ENCODE measurements around the gene CRBN. TPM values are rescaled to one million over a fixed set of nuclear protein-coding genes. Genes with fewer than 3 reads are reported as not detected.

The CRBN gene
- total RNA-seq, 4 donors from 2014 or later: 13.3 to 118 (median 44.6) TPM

DNA sequence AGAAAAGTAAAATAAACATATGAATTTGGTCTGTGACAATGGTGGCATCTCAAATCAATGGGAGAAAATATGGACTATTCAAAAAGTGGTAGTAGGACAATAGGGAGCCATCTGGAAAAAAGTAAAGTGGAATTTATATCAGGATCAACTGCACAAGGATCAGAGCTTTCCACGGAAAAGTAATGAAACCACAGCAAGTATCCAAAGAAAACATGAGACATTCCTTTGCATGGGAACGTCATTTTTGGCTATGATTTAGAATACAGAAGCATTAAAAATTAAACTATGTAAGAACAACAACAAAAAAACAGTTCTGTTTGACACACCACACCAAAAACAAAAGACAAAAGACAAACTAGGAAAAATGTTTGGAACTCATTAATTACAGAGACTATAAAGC lies 18.7 kb downstream of the CRBN start:
- WGBS, 2 donors: 72 to 81% methylated on average over 2 of the region's 2 CpGs
- intact Hi-C loops (cut with DNase I): no loop called here
- no peak for DNase-seq

DNA sequence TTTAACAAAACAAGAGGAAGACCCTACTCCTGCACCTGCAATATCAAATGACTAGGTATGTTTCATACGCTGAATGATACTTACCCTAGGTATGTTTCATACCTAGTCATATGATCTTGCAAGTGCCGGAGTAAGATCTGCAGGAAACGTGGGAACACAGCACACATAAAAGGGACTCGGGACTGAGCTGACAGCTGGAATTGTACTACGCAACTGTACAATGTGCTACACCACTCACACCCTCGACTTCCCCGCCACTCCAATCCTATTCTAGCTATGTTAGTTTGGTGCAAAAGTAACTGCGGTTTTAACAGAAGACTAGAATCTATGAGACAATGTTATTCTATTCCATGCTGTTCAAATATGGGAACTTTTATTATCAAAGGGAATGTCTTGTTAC lies 22.0 kb downstream of the CRBN start:
- H3K27me3 ChIP-seq: no peaks in the 10 kb centered on the region
- H3K36me3 ChIP-seq: peaks cover 4 to 100% (median 15%) of the 10 kb centered on the region in 3 donors
- WGBS, 2 donors: 91 to 96% methylated on average over 8 of the region's 8 CpGs
- H3K4me1 ChIP-seq: no peaks in the 10 kb centered on the region
- no peak for DNase-seq
- no peak for TF ChIP-seq CTCF (IDR thresholded peaks at IDR 0.05)
- TF ChIP-seq POLR2A (IDR thresholded peaks at IDR 0.05): no peak
- H3K4me3 ChIP-seq: no peak overlapping the region
- no peak overlapping the region for H3K27ac ChIP-seq
- H3K9me3 ChIP-seq: no peaks in the 10 kb centered on the region
- intact Hi-C loops (cut with DNase I): no loop called here

More for the DNA sequence above, 18.7 kb downstream of the CRBN start:
- no peak overlapping the region for H3K4me3 ChIP-seq
- H3K4me1 ChIP-seq: no peaks in the 10 kb centered on the region
- H3K27me3 ChIP-seq: no peaks in the 10 kb centered on the region
- TF ChIP-seq CTCF (IDR thresholded peaks at IDR 0.05) (no peak), POLR2A (IDR thresholded peaks at IDR 0.05) (no peak)
- no peaks in the 10 kb centered on the region for H3K9me3 ChIP-seq
- peaks cover 0 to 100% (median 5%) of the 10 kb centered on the region in 3 donors for H3K36me3 ChIP-seq
- no peak overlapping the region for H3K27ac ChIP-seq

DNA sequence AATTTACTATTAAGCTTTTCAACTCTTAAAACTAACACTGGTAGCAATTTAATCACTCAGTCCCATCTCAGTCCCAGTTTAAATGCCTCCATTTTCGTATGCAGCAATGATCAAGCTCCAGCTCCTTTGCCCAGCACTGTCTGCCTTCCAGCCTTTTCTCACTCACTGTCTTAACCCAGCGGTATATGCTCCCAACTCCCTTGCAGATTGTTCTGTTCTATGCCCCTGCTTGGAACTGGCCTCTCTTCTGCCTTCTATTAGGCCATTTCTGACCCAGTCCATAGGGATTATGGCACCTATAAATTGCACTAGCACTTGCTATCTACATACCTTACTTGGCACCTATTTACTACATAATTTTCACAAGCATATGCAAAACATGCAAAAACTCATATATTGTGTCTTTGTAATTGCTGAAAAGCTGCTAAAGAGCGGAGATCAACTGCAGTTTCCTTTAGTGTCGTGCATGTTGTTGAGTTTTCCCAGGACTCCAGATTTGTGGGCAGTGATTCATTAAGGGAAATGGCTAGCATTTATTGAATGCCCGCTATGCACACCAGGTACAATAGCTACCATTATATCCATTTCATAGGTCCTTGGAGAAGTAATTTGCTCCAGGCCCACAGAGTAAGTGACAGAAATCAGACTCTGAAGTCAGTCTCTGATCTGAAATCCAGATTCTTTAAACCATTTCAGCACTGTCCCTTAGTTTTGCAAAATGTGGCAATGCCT lies 24.4 kb downstream of the CRBN start:
- no peak overlapping the region for H3K27ac ChIP-seq
- no peaks in the 10 kb centered on the region for H3K27me3 ChIP-seq
- H3K4me3 ChIP-seq: no peak overlapping the region
- WGBS, 2 donors: 91 to 93% methylated on average over 5 of the region's 5 CpGs
- no peak for DNase-seq
- H3K4me1 ChIP-seq: no peaks in the 10 kb centered on the region
- intact Hi-C loops (cut with DNase I): no loop called here
- TF ChIP-seq CTCF (IDR thresholded peaks at IDR 0.05): no peak
- TF ChIP-seq POLR2A (IDR thresholded peaks at IDR 0.05): no peak
- H3K36me3 ChIP-seq: peaks cover 4 to 100% (median 30%) of the 10 kb centered on the region in 3 donors
- no peaks in the 10 kb centered on the region for H3K9me3 ChIP-seq

GRCh38 chr3:3151513-3151912 lies 28.0 kb downstream of the CRBN start:
- intact Hi-C loops (cut with DNase I): no loop called here
- Histone ChIP-seq H3K27ac (no peak overlapping the region), H3K9me3 (no peaks in the 10 kb centered on the region), H3K36me3 (peaks cover 4 to 100% (median 48%) of the 10 kb centered on the region in 3 donors), H3K27me3 (no peaks in the 10 kb centered on the region), H3K4me1 (no peaks in the 10 kb centered on the region), H3K4me3 (no peak overlapping the region)
- no peak for TF ChIP-seq POLR2A (IDR thresholded peaks at IDR 0.05)
- 43 to 54% methylated on average over 1 of the region's 1 CpG for WGBS, 2 donors
- DNase-seq: no peak

DNA sequence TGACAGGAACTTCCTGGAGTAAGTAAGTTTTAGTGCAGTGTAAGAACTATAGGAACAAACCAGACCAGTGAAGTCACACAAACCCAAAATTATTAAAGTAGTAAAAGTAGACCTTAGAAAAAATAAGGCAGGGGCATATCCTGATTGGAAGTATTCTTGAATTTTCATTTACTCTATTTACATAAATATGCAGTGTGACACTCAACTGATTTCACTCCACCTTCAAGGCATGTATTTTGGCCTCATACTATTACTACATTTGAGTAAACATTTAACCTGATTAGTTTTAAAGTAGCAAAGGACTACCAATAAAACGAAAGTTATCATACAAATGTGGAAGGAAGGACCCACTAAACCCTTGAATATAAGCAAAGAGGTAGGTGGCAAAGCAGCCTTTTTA lies 29.9 kb downstream of the CRBN start:
- H3K27ac ChIP-seq: no peak overlapping the region
- H3K36me3 ChIP-seq: peaks cover 0 to 100% (median 49%) of the 10 kb centered on the region in 3 donors

More for the DNA sequence above, 29.9 kb downstream of the CRBN start:
- no peaks in the 10 kb centered on the region for H3K4me1 ChIP-seq
- 69 to 80% methylated on average over 1 of the region's 1 CpG for WGBS, 2 donors
- no peaks in the 10 kb centered on the region for H3K9me3 ChIP-seq
- H3K27me3 ChIP-seq: no peaks in the 10 kb centered on the region
- intact Hi-C loops (cut with DNase I): no loop called here
- H3K4me3 ChIP-seq: no peak overlapping the region
- no peak for TF ChIP-seq POLR2A (IDR thresholded peaks at IDR 0.05)
- TF ChIP-seq CTCF (IDR thresholded peaks at IDR 0.05): no peak
- DNase-seq: no peak
